KG1 (cell line): Measurements from ENCODE around the gene ZBTB42.

Experiments used
- DNase-seq: peaks from one replicate; lab custom pipeline; 2025; lab: John Stamatoyannopoulos, UW

The ZBTB42 gene

GRCh38 chr14:104782808-104783139 lies 18.1 kb upstream of the ZBTB42 start:
- DNase-seq, result no peak

GRCh38 chr14:104783484-104784217 lies 17.2 kb upstream of the ZBTB42 start:
- no peak for DNase-seq

- no peak for DNase-seq
Measured at GRCh38 chr14:104784218-104784568, 16.7 kb upstream of the ZBTB42 start.

GRCh38 chr14:104784846-104785707 lies 15.8 kb upstream of the ZBTB42 start:
- no peak for DNase-seq

GRCh38 chr14:104785708-104786080 lies 15.2 kb upstream of the ZBTB42 start:
- no peak for DNase-seq

- DNase-seq, result no peak
Measured at GRCh38 chr14:104786091-104786586, 14.8 kb upstream of the ZBTB42 start.

GRCh38 chr14:104786726-104787675 lies 13.9 kb upstream of the ZBTB42 start:
- DNase-seq, result no peak

GRCh38 chr14:104787736-104788135 lies 13.2 kb upstream of the ZBTB42 start:
- no peak for DNase-seq

GRCh38 chr14:104788161-104788818 lies 12.6 kb upstream of the ZBTB42 start:
- DNase-seq, result no peak

- no peak for DNase-seq
Measured at GRCh38 chr14:104788873-104789663, 11.8 kb upstream of the ZBTB42 start.

- DNase-seq, result no peak
Measured at GRCh38 chr14:104789752-104790743, 10.9 kb upstream of the ZBTB42 start.

- DNase-seq, result no peak
Measured at GRCh38 chr14:104791425-104791824, 9.5 kb upstream of the ZBTB42 start.

GRCh38 chr14:104792101-104792884 lies 8.6 kb upstream of the ZBTB42 start:
- DNase-seq, result no peak

GRCh38 chr14:104792945-104793702 lies 7.8 kb upstream of the ZBTB42 start:
- DNase-seq, result no peak

GRCh38 chr14:104793703-104793959 lies 7.3 kb upstream of the ZBTB42 start:
- no peak for DNase-seq

GRCh38 chr14:104794099-104794498 lies 6.8 kb upstream of the ZBTB42 start:
- no peak for DNase-seq

- no peak for DNase-seq
Measured at GRCh38 chr14:104794631-104794992, 6.3 kb upstream of the ZBTB42 start.

- no peak for DNase-seq
Measured at GRCh38 chr14:104794993-104795780, 5.7 kb upstream of the ZBTB42 start, which contains the start of gene AKT1. Gene AKT1 (minus strand): TSS chr14:104795748. CDS start chr14:104792643, 3,105 bp downstream.
